ENCODE measurements around the gene ACTR3C. TPM values are rescaled to one million over a fixed set of nuclear protein-coding genes. Genes with fewer than 3 reads are reported as not detected.
"Not testable (repeated sequence)": the region's sequence is repeated elsewhere in the genome, so short reads cannot be mapped to it uniquely, and the experiment has no call there.

ACTR3C gene
- total RNA-seq, 1 experiment from 2014 or later = not detected

- not testable (repeated sequence) for DNase-seq (ENCODE audit: low read depth in 1 of 2, low spot score in 2 of 2); H3K36me3 ChIP-seq; H3K9me3 ChIP-seq (replicated peaks); H3K4me1 ChIP-seq (replicated peaks); H3K27ac ChIP-seq; H3K4me3 ChIP-seq; H3K27me3 ChIP-seq (replicated peaks)
These were observed 97.9 kb downstream of the ACTR3C start for GRCh38 chr7:150225444-150225843.

GRCh38 chr7:150222083-150222972 lies 101.0 kb downstream of the ACTR3C start:
- DNase-seq (ENCODE audit: low read depth in 1 of 2, low spot score in 2 of 2); H3K9me3 ChIP-seq (replicated peaks); H3K4me1 ChIP-seq (replicated peaks); H3K27ac ChIP-seq; H3K36me3 ChIP-seq; H3K4me3 ChIP-seq; H3K27me3 ChIP-seq (replicated peaks): not testable (repeated sequence)

- not testable (repeated sequence) for H3K27me3 ChIP-seq (replicated peaks); H3K4me3 ChIP-seq; H3K9me3 ChIP-seq (replicated peaks); H3K36me3 ChIP-seq; H3K27ac ChIP-seq; DNase-seq (ENCODE audit: low read depth in 1 of 2, low spot score in 2 of 2); H3K4me1 ChIP-seq (replicated peaks)
These were observed 102.6 kb downstream of the ACTR3C start for GRCh38 chr7:150220673-150221181.

GRCh38 chr7:150219941-150220658 lies 103.2 kb downstream of the ACTR3C start:
- H3K4me1 ChIP-seq (replicated peaks); H3K36me3 ChIP-seq; H3K4me3 ChIP-seq; H3K27ac ChIP-seq; H3K27me3 ChIP-seq (replicated peaks); H3K9me3 ChIP-seq (replicated peaks); DNase-seq (ENCODE audit: low read depth in 1 of 2, low spot score in 2 of 2): not testable (repeated sequence)

GRCh38 chr7:150206848-150207247 lies 116.5 kb downstream of the ACTR3C start:
- H3K9me3 ChIP-seq (replicated peaks); DNase-seq (ENCODE audit: low read depth in 1 of 2, low spot score in 2 of 2); H3K4me3 ChIP-seq; H3K27ac ChIP-seq; H3K4me1 ChIP-seq (replicated peaks); H3K36me3 ChIP-seq; H3K27me3 ChIP-seq (replicated peaks): not testable (repeated sequence)

- DNase-seq (ENCODE audit: low read depth in 1 of 2, low spot score in 2 of 2); H3K9me3 ChIP-seq (replicated peaks); H3K4me3 ChIP-seq; H3K4me1 ChIP-seq (replicated peaks); H3K27me3 ChIP-seq (replicated peaks); H3K36me3 ChIP-seq; H3K27ac ChIP-seq: not testable (repeated sequence)
These were observed 117.5 kb downstream of the ACTR3C start for GRCh38 chr7:150205866-150206265.

GRCh38 chr7:150204577-150204976 lies 118.8 kb downstream of the ACTR3C start:
- not testable (repeated sequence) for H3K27ac ChIP-seq; H3K36me3 ChIP-seq; H3K4me3 ChIP-seq; H3K9me3 ChIP-seq (replicated peaks); H3K27me3 ChIP-seq (replicated peaks); DNase-seq (ENCODE audit: low read depth in 1 of 2, low spot score in 2 of 2); H3K4me1 ChIP-seq (replicated peaks)

GRCh38 chr7:150202894-150203293 lies 120.5 kb downstream of the ACTR3C start:
- H3K27ac ChIP-seq; H3K4me3 ChIP-seq; DNase-seq (ENCODE audit: low read depth in 1 of 2, low spot score in 2 of 2); H3K4me1 ChIP-seq (replicated peaks); H3K36me3 ChIP-seq; H3K9me3 ChIP-seq (replicated peaks); H3K27me3 ChIP-seq (replicated peaks): not testable (repeated sequence)

Other genes starting within 250 kb of the ACTR3C start
- gene LRRC61, start 190 bp downstream of the ACTR3C start, total RNA-seq (2014; rRNA removed; shearing (Covaris generic)) = not detected in 2 replicates
- gene RARRES2, start 18.1 kb upstream of the ACTR3C start, total RNA-seq (2014; rRNA removed; shearing (Covaris generic)) = not detected in 2 replicates
- 55.7 and 62.4 TPM in 2 replicates for gene REPIN1, start 45.3 kb upstream of the ACTR3C start, total RNA-seq (2014; rRNA removed; shearing (Covaris generic))
- gene ZNF775, start 55.8 kb upstream of the ACTR3C start, total RNA-seq (2014; rRNA removed; shearing (Covaris generic)) = 5.8 and 8.6 TPM in 2 replicates
- not detected in 2 replicates for gene GIMAP8, start 127.1 kb upstream of the ACTR3C start, total RNA-seq (2014; rRNA removed; shearing (Covaris generic))
- not detected in 2 replicates for gene GIMAP7, start 191.3 kb upstream of the ACTR3C start, total RNA-seq (2014; rRNA removed; shearing (Covaris generic))
- gene GIMAP4, start 243.8 kb upstream of the ACTR3C start, total RNA-seq (2014; rRNA removed; shearing (Covaris generic)) = not detected in 2 replicates

Data from SJSA1 (cell line).